Mammary epithelial cell (primary cell): ENCODE data around the gene LTA.

Experiments used
- EZH2 ChIP-seq: IDR thresholded peaks from 2 replicates; pipeline ENCODE4 v1.6.1; 2012; ENCODE audit warnings: low read length, inconsistent platforms, borderline replicate concordance
- TF ChIP-seq, protein P1 (sequence below), 2 donors: IDR thresholded peaks in 1 of 2; conservative IDR thresholded peaks in 1 of 2; 2 replicates each; pipeline ENCODE4 v1.5.1; 2011 to 2012; ENCODE audit warnings: inconsistent platforms in 2 of 2, low read length in 2 of 2, mild to moderate bottlenecking in 2 of 2, control low read depth in 1 of 2, low read depth in 1 of 2; ENCODE audit not compliant: insufficient read depth in 1 of 2; ENCODE audit errors: extremely low read depth in 1 of 2

DNA sequence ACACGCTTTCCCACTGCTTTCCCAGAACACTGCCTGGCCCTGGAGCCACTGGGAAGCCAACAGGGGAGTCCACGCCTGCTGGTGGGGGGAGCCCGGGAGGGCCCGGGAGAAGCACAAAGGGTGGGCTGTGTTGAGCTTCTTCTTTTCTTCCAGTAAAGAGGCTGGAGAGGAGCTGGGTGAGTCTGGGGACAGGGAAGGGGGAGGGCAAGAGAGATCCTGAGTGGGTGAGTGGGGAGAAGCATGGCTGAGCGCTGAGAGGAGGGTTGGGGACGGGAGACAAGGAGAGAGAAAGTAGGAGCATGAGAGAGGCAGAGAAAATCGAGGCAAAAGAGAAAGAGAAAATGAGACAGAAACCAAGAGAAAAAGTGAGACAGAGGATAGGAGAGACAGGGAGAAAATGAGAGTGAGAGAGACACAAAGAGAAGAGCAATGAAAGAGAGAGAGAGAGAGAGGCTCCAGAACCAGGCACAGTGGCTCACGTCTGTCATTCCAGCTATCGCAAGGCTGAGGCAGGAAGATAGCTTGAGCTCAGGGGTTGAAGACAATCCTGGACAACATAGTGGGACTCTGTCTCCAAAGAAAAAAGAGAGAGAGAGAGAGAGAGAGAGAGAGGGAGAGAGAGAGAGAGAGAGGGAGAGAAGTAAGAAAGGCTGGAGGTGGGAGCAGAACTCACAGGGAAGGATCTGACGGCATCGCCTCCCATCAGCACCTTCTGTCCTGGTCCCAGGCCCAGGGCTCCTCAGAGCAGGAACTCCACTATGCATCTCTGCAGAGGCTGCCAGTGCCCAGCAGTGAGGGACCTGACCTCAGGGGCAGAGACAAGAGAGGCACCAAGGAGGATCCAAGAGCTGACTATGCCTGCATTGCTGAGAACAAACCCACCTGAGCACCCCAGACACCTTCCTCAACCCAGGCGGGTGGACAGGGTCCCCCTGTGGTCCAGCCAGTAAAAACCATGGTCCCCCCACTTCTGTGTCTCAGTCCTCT is 16.0 kb downstream of the LTA start:
- TF ChIP-seq, protein P1, sequence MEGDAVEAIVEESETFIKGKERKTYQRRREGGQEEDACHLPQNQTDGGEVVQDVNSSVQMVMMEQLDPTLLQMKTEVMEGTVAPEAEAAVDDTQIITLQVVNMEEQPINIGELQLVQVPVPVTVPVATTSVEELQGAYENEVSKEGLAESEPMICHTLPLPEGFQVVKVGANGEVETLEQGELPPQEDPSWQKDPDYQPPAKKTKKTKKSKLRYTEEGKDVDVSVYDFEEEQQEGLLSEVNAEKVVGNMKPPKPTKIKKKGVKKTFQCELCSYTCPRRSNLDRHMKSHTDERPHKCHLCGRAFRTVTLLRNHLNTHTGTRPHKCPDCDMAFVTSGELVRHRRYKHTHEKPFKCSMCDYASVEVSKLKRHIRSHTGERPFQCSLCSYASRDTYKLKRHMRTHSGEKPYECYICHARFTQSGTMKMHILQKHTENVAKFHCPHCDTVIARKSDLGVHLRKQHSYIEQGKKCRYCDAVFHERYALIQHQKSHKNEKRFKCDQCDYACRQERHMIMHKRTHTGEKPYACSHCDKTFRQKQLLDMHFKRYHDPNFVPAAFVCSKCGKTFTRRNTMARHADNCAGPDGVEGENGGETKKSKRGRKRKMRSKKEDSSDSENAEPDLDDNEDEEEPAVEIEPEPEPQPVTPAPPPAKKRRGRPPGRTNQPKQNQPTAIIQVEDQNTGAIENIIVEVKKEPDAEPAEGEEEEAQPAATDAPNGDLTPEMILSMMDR (conservative IDR thresholded peaks at IDR 0.05 in 1 of 2, IDR thresholded peaks at IDR 0.05 in 1 of 2; ENCODE audit: extremely low read depth in 1 of 2, insufficient read depth in 1 of 2, low read depth in 1 of 2, low read length in 2 of 2): no peak
- no peak for TF ChIP-seq EZH2
